Ishikawa (cell line): ENCODE measurements around the gene LCN6.
A peak's percentile ranks its signal among the peaks of the same experiment; 100 is the strongest.
"Not testable (repeated sequence)": the region's sequence is repeated elsewhere in the genome, so short reads cannot be mapped to it uniquely, and the experiment has no call there.

Source experiments
- CREB1 ChIP-seq: IDR thresholded peaks from 2 replicates; pipeline ENCODE4 v1.6.1; 2012; ENCODE audit warnings: low read depth
- EP300 ChIP-seq: IDR thresholded peaks from 2 replicates; pipeline ENCODE4 v1.6.1; 2012; ENCODE audit warnings: borderline replicate concordance
- RAD21 ChIP-seq: IDR thresholded peaks from 2 replicates; pipeline ENCODE4 v1.6.1; 2012; ENCODE audit warnings: low read depth
- TCF12 ChIP-seq: IDR thresholded peaks from 2 replicates; pipeline ENCODE4 v1.6.1; 2012; ENCODE audit warnings: low read depth
- YY1 ChIP-seq: IDR thresholded peaks from 2 replicates; pipeline ENCODE4 v1.6.1; 2012; ENCODE audit warnings: low read depth
- ZBTB7A ChIP-seq: IDR thresholded peaks from 2 replicates; pipeline ENCODE4 v1.6.1; 2012; ENCODE audit warnings: low read depth
- TF ChIP-seq, protein P1 (sequence below): IDR thresholded peaks from 2 replicates; pipeline ENCODE4 v1.6.1; 2012

DNA sequence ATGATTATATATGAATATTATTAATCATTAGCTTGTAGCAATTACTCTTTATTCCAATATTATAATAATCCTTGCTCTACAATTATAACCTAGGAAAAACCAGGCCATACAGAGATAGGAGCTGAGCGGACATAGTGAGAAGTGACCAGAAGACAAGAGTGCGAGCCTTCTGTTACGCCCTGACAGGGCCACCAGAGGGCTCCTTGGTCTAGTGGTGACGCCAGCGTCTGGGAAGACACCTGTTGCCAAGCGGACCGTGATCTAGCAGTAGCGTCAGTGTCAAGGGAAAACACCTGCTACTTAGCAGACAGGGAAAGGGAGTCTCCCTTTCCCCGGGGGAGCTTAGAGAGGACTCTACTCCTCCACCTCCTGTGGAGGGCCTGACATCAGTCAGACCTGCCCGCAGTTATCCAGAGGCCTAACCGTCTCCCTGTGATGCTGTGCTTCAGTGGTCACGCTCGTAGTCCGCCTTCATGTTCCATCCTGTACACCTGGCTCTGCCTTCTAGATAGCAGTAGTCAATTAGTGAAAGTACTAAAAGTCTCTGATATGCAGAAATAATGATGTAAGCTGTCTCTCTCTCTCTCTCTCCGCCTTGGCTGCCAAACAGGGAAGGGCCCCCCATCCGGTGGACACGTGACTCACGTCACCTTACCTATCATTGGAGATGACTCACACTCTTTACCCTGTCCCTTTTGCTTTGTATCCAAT, 18.2 kb upstream of the LCN6 start:
- not testable (repeated sequence) for TF ChIP-seq ZBTB7A, CREB1, EP300, YY1, TCF12
- TF ChIP-seq RAD21: peak; percentile 39; the same call in 1 of the 2 replicates
- TF ChIP-seq, protein P1, sequence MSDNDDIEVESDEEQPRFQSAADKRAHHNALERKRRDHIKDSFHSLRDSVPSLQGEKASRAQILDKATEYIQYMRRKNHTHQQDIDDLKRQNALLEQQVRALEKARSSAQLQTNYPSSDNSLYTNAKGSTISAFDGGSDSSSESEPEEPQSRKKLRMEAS: not testable (repeated sequence)
